Measurements from ENCODE around the gene XAGE5.

DNA sequence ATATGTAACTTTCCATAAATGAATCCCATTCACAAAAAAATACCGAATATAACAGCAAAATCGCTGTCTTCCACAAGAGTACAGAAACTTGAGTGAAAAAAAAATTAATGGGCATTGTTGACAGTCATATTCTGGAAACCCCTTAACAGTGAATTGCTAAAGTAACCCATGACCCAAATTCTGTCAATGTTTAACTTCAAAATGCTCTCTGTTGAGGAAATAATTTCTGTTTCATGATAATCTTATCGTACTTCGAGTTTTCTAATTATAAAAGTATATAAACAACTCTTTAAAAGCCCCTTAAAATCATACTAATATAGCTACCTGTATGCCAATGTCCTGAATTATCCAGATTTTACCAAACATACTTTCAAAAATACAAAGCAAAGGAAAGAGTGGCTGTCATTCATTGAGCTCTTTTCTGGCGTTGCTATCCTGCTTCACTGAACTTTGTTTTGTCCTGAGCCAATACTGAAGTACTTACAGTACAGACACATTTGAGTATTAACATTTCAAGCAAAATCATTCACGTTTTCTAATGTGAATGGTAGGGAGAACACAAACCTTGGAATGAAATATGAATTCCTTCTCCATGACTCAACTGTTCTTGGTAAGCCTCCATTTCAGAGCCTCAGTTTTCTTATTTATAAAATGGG is 54.4 kb downstream of the XAGE5 start:
- TF ChIP-seq, protein P1, sequence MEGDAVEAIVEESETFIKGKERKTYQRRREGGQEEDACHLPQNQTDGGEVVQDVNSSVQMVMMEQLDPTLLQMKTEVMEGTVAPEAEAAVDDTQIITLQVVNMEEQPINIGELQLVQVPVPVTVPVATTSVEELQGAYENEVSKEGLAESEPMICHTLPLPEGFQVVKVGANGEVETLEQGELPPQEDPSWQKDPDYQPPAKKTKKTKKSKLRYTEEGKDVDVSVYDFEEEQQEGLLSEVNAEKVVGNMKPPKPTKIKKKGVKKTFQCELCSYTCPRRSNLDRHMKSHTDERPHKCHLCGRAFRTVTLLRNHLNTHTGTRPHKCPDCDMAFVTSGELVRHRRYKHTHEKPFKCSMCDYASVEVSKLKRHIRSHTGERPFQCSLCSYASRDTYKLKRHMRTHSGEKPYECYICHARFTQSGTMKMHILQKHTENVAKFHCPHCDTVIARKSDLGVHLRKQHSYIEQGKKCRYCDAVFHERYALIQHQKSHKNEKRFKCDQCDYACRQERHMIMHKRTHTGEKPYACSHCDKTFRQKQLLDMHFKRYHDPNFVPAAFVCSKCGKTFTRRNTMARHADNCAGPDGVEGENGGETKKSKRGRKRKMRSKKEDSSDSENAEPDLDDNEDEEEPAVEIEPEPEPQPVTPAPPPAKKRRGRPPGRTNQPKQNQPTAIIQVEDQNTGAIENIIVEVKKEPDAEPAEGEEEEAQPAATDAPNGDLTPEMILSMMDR (IDR thresholded peaks at IDR 0.05), result no peak
- no peak for TF ChIP-seq POLR2A (IDR thresholded peaks at IDR 0.05)
